Neural crest cell (in vitro differentiated cells): ENCODE measurements around the gene BLOC1S3. TPM values are rescaled to one million over a fixed set of nuclear protein-coding genes. Genes with fewer than 3 reads are reported as not detected.

ENCODE experiments used
- DNase-seq: peaks from one replicate; pipeline ENCODE4 v3.0.0; 2021; ENCODE audit warnings: low read depth, mixed read lengths, low spot score
- H3K27ac Mint-ChIP-seq: one replicate; pipeline ENCODE4 v1.8.0; 2021; ENCODE audit warnings: mild to moderate bottlenecking, mixed read lengths; ENCODE audit not compliant: unreplicated experiment
- H3K27me3 Mint-ChIP-seq: 2 replicates; pipeline ENCODE4 v1.8.0; 2021; ENCODE audit warnings: low read depth, mild to moderate bottlenecking, mixed read lengths
- H3K36me3 Mint-ChIP-seq: 2 replicates; pipeline ENCODE4 v1.8.0; 2021; ENCODE audit warnings: low read depth, mild to moderate bottlenecking, mixed read lengths
- H3K4me1 Mint-ChIP-seq: 2 replicates; pipeline ENCODE4 v1.8.0; 2021; ENCODE audit warnings: mixed read lengths
- H3K4me3 Mint-ChIP-seq: one replicate; pipeline ENCODE4 v1.8.0; 2021; ENCODE audit warnings: mild to moderate bottlenecking, mixed read lengths
- H3K9me3 Mint-ChIP-seq: 2 replicates; pipeline ENCODE4 v1.8.0; 2021; ENCODE audit warnings: mixed read lengths
- CTCF ChIP-seq: fragments of 200-600 bp; sonication (generic); conservative IDR thresholded peaks from 2 replicates; pipeline ENCODE4 v1.5.0; 2021; ENCODE audit warnings: antibody characterized with exemption, mild to moderate bottlenecking
- total RNA-seq: library from RNA; stranded (reverse); gene quantifications from 2 replicates; pipeline ENCODE4 v1.2.1, GENCODE V29; 2021

Gene BLOC1S3
- total RNA-seq, 1 donor from 2014 or later: 9.7 TPM

DNA sequence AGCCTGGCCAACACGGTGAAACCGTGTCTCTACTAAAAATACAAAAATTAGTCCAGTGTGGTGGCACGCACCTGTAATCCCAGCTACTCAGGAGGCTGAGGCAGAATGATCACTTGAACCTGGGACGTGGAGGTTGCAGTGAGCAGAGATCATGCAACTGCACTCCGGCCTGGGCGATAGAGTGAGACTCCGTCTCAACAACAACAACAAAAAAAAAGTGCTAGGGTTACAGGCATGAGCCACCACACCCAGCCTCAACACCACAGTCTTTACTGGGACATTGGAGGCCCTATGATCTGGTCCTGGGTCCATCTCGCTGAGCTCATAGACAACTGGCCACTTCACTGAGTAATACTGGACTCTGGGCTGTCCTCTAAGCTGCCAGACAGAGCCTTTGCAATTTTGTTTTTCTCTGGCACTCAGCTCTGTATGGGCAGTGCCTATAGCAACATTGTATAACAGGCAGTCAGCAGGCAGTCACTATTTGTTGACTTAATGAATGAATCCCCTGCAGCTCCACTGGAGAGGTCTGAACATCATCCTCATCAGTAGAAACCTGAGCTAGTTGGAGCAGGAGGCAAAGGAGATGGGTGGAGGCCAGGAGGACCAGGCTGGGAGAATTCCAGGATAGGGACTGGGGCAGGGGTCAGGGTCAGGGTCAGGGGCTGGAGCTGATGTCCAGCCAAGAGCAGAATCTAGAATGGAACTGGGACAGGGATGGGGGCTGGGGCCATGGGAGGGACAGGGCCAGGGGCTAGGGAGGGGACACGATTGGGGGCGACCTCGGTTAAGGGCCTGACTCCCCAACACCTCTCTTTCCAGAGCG, 8.1 kb downstream of the BLOC1S3 start:
- Mint-ChIP-seq H3K9me3 (no peaks in the 10 kb centered on the region), H3K27ac (no peak overlapping the region), H3K36me3 (no peaks in the 10 kb centered on the region), H3K4me3 (peak overlapping the region; percentile 20), H3K4me1 (no peaks in the 10 kb centered on the region), H3K27me3 (peaks cover 2% of the 10 kb centered on the region)
- no peak for TF ChIP-seq CTCF
- DNase-seq: no peak

DNA sequence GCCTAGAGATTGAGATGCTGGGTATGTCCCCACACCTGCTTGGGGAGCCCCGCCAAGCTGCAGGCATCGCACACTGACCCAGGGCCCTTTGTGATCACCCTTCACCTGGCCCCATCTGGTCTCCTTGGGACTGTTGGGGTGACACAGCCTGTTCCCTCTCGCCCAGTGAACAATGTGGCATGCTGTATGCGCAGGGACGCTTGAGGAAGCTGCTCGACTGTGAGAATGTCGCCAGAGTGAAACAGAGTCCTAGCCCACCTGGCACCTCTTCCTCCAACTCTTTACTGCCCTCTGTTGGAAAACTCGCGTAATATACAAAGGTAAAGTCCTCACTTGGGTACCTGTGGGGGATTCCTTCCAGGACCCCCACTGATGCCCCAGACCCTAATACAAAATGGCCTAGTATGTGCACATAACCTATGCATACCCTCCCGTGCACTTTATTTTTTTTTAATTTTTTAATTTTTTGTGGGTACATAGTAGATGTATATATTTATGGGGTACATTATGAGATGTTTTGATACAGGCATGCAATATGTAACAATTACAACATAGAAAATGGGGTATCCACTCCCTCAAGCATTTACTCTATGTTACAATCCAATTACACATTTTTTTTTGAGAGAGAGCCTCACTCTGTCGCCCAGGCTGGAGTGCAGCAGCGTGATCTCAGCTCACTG, 9.0 kb downstream of the BLOC1S3 start:
- Mint-ChIP-seq H3K4me1 (peaks cover 4% of the 10 kb centered on the region), H3K36me3 (no peaks in the 10 kb centered on the region), H3K9me3 (no peaks in the 10 kb centered on the region), H3K4me3 (no peak overlapping the region), H3K27ac (no peak overlapping the region), H3K27me3 (peaks cover 2% of the 10 kb centered on the region)
- DNase-seq: no peak
- peak; percentile 71 for TF ChIP-seq CTCF

- H3K9me3 Mint-ChIP-seq: no peaks in the 10 kb centered on the region
- H3K4me3 Mint-ChIP-seq: no peak overlapping the region
- peaks cover 4% of the 10 kb centered on the region for H3K27me3 Mint-ChIP-seq
- no peaks in the 10 kb centered on the region for H3K36me3 Mint-ChIP-seq
- peaks cover 5% of the 10 kb centered on the region for H3K4me1 Mint-ChIP-seq
- no peak overlapping the region for H3K27ac Mint-ChIP-seq
- DNase-seq: no peak
- no peak for TF ChIP-seq CTCF
These were observed 11.4 kb downstream of the BLOC1S3 start for GRCh38 chr19:45189971-45190370.

GRCh38 chr19:45191375-45191774, 12.8 kb downstream of the BLOC1S3 start:
- TF ChIP-seq CTCF: no peak
- Mint-ChIP-seq H3K9me3 (no peaks in the 10 kb centered on the region), H3K4me3 (no peak overlapping the region), H3K4me1 (peaks cover 5% of the 10 kb centered on the region), H3K27ac (no peak overlapping the region), H3K36me3 (no peaks in the 10 kb centered on the region), H3K27me3 (peaks cover 8% of the 10 kb centered on the region)
- no peak for DNase-seq

DNA sequence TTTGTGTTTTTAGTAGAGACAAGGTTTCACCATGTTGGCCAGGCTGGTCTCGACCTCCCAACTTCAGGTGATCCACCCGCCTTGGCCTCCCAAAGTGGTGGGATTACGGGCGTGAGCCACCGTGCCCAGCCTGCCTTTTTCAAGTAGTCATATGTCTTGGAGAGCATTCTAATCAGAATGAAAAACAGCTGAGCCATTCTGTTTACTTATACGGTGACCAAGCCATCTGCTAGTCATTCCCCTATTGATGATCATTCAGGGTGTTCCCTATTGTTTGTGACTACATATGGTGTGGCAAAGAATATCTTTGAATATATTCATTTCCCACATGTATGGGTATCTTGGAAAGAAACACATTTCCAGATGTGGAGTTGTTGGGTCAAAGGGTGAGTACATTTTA, 17.2 kb downstream of the BLOC1S3 start:
- Mint-ChIP-seq H3K27me3 (peaks cover 30% of the 10 kb centered on the region), H3K4me3 (no peak overlapping the region), H3K27ac (no peak overlapping the region), H3K9me3 (no peaks in the 10 kb centered on the region), H3K4me1 (peaks cover 11% of the 10 kb centered on the region), H3K36me3 (no peaks in the 10 kb centered on the region)
- DNase-seq: no peak
- no peak for TF ChIP-seq CTCF
